ENCODE measurements around the gene EPAS1.

- no peak for TF ChIP-seq EZH2phosphoT487 (IDR thresholded peaks at IDR 0.05; ENCODE audit: insufficient read depth, low read depth)
- no peak for TF ChIP-seq EZH2 (IDR thresholded peaks at IDR 0.05; ENCODE audit: insufficient read depth, poor library complexity, severe bottlenecking)
Observed at GRCh38 chr2:46379213-46380037, 82.2 kb downstream of the EPAS1 start.
